Type B pancreatic cell (in vitro differentiated cells): ENCODE measurements around the gene F11. TPM values are rescaled to one million over a fixed set of nuclear protein-coding genes. Genes with fewer than 3 reads are reported as not detected.

Source experiments
- DNase-seq: peaks from one replicate; pipeline ENCODE4 v3.0.0; 2021; ENCODE audit warnings: mixed read lengths; ENCODE audit not compliant: unreplicated experiment; ENCODE audit errors: extremely low spot score
- H3K27ac Mint-ChIP-seq: 2 replicates; pipeline ENCODE4 v1.8.0; 2021; ENCODE audit warnings: mild to moderate bottlenecking, mixed read lengths
- H3K27me3 Mint-ChIP-seq: 2 replicates; pipeline ENCODE4 v1.8.0; 2021; ENCODE audit warnings: mixed read lengths
- H3K36me3 Mint-ChIP-seq: 2 replicates; pipeline ENCODE4 v1.8.0; 2021; ENCODE audit warnings: mixed read lengths
- H3K4me1 Mint-ChIP-seq: one replicate; pipeline ENCODE4 v1.8.0; 2021; ENCODE audit warnings: mixed read lengths; ENCODE audit not compliant: unreplicated experiment
- H3K4me3 Mint-ChIP-seq: 2 replicates; pipeline ENCODE4 v1.8.0; 2021; ENCODE audit warnings: mild to moderate bottlenecking, mixed read lengths
- H3K9me3 Mint-ChIP-seq: 2 replicates; pipeline ENCODE4 v1.8.0; 2021; ENCODE audit warnings: mixed read lengths
- CTCF ChIP-seq: fragments of 200-600 bp; sonication (generic); conservative IDR thresholded peaks from 2 replicates; pipeline ENCODE4 v1.5.0; 2021; ENCODE audit warnings: antibody characterized with exemption, mild to moderate bottlenecking
- total RNA-seq: library from RNA; stranded (reverse); gene quantifications from 2 replicates; pipeline ENCODE4 v1.2.1, GENCODE V29; 2021; ENCODE audit warnings: low replicate concordance

The F11 gene
- total RNA-seq, 1 donor from 2014 or later, result 0.72 TPM

- Mint-ChIP-seq H3K9me3 (no peaks in the 10 kb centered on the region), H3K4me1 (no peaks in the 10 kb centered on the region), H3K27me3 (peaks cover 3% of the 10 kb centered on the region), H3K36me3 (no peaks in the 10 kb centered on the region), H3K4me3 (no peak overlapping the region), H3K27ac (no peak overlapping the region)
- no peak for TF ChIP-seq CTCF
- DNase-seq, result no peak
Measured at GRCh38 chr4:186291256-186291890, 25.4 kb downstream of the F11 start.

GRCh38 chr4:186294160-186294559 is 28.2 kb downstream of the F11 start:
- Mint-ChIP-seq H3K27me3 (peaks cover 19% of the 10 kb centered on the region), H3K9me3 (no peaks in the 10 kb centered on the region), H3K27ac (no peak overlapping the region), H3K4me1 (no peaks in the 10 kb centered on the region), H3K4me3 (no peak overlapping the region), H3K36me3 (no peaks in the 10 kb centered on the region)
- DNase-seq, result no peak
- TF ChIP-seq CTCF, result no peak

- no peak for TF ChIP-seq CTCF
Measured at GRCh38 chr4:186296481-186296880, 30.5 kb downstream of the F11 start.

GRCh38 chr4:186297013-186297645 is 31.1 kb downstream of the F11 start:
- Mint-ChIP-seq H3K4me3 (no peak overlapping the region), H3K27ac (no peak overlapping the region), H3K4me1 (no peaks in the 10 kb centered on the region), H3K9me3 (no peaks in the 10 kb centered on the region), H3K27me3 (peaks cover 26% of the 10 kb centered on the region), H3K36me3 (no peaks in the 10 kb centered on the region)
- peak; percentile 87 for TF ChIP-seq CTCF
- no peak for DNase-seq

More at GRCh38 chr4:186296481-186296880, 30.5 kb downstream of the F11 start:
- Mint-ChIP-seq H3K9me3 (no peaks in the 10 kb centered on the region), H3K4me1 (no peaks in the 10 kb centered on the region), H3K36me3 (no peaks in the 10 kb centered on the region), H3K27me3 (peaks cover 26% of the 10 kb centered on the region), H3K27ac (no peak overlapping the region), H3K4me3 (no peak overlapping the region)
- no peak for DNase-seq

- Mint-ChIP-seq H3K36me3 (no peaks in the 10 kb centered on the region), H3K27me3 (peaks cover 26% of the 10 kb centered on the region)
Measured at GRCh38 chr4:186298031-186298647, 32.1 kb downstream of the F11 start.

More at GRCh38 chr4:186298031-186298647, 32.1 kb downstream of the F11 start:
- no peak for TF ChIP-seq CTCF
- Mint-ChIP-seq H3K9me3 (no peaks in the 10 kb centered on the region), H3K4me1 (no peaks in the 10 kb centered on the region), H3K4me3 (no peak overlapping the region), H3K27ac (no peak overlapping the region)
- no peak for DNase-seq
